CD14-positive monocyte (primary cell): ENCODE data around the gene SERPINB5. TPM values are rescaled to one million over a fixed set of nuclear protein-coding genes. Genes with fewer than 3 reads are reported as not detected.

Experiments used
- DNase-seq, 3 donors: peaks; one replicate each; pipeline ENCODE4 v3.0.0-alpha.2; 2011 to 2022
- H2AFZ ChIP-seq: 2 replicates; pipeline ENCODE4 v1.6.0; 2012; ENCODE audit warnings: mild to moderate bottlenecking, low read depth, low read length, inconsistent platforms; ENCODE audit not compliant: insufficient read depth, poor library complexity, severe bottlenecking
- H3K27ac ChIP-seq, 2 donors: 1 replicate in 1 of 2; 2 replicates in 1 of 2; pipeline ENCODE4 v1.5.1; 2012 to 2013; ENCODE audit warnings: low read length in 2 of 2, control low read depth in 1 of 2, inconsistent platforms in 1 of 2, low read depth in 1 of 2, mild to moderate bottlenecking in 1 of 2
- H3K27me3 ChIP-seq, 2 donors: one replicate each; pipeline versions ENCODE4 v1.6.0 to v1.6.1; 2011 to 2013; ENCODE audit warnings: low read length in 2 of 2; ENCODE audit not compliant: control insufficient read depth in 2 of 2, insufficient read depth in 2 of 2
- H3K36me3 ChIP-seq, 2 donors: replicated peaks in 1 of 2; 1 replicate in 1 of 2; 2 replicates in 1 of 2; pipeline versions ENCODE4 v1.5.1 to v1.6.1; 2012 to 2013; ENCODE audit warnings: low read length in 2 of 2, control low read depth in 1 of 2, inconsistent platforms in 1 of 2, mild to moderate bottlenecking in 1 of 2; ENCODE audit not compliant: insufficient read depth in 2 of 2, control insufficient read depth in 1 of 2
- H3K4me1 ChIP-seq, 2 donors: 1 replicate in 1 of 2; 2 replicates in 1 of 2; pipeline versions ENCODE4 v1.5.1 to v1.6.1; 2012 to 2013; ENCODE audit warnings: low read length in 2 of 2, control low read depth in 1 of 2, inconsistent platforms in 1 of 2, mild to moderate bottlenecking in 1 of 2, moderate library complexity in 1 of 2; ENCODE audit not compliant: insufficient read depth in 2 of 2, control insufficient read depth in 1 of 2
- H3K4me2 ChIP-seq: replicated peaks from 2 replicates; pipeline ENCODE3; 2012; ENCODE audit warnings: low read length, moderate library complexity, mild to moderate bottlenecking; ENCODE audit not compliant: poor library complexity, severe bottlenecking; ENCODE audit errors: extremely low read depth
- H3K4me3 ChIP-seq, 3 experiments: fragments of 200-600 bp in 1 of 3; sonication (generic) in 1 of 3; replicated peaks in 1 of 3; 1 replicate in 2 of 3; 2 replicates in 1 of 3; pipeline ENCODE4 v1.5.1; 2011 to 2013; ENCODE audit warnings: low read length in 3 of 3, mild to moderate bottlenecking in 3 of 3, control low read depth in 2 of 3, low read depth in 2 of 3, inconsistent platforms in 1 of 3, moderate library complexity in 1 of 3
- H3K79me2 ChIP-seq: 2 replicates; pipeline ENCODE4 v1.6.0; 2012; ENCODE audit warnings: mild to moderate bottlenecking, control low read depth, inconsistent platforms, low read length, moderate library complexity; ENCODE audit not compliant: insufficient read depth
- H3K9ac ChIP-seq: 2 replicates; pipeline ENCODE4 v1.6.0; 2017; ENCODE audit warnings: low read length, mild to moderate bottlenecking; ENCODE audit not compliant: insufficient read depth, poor library complexity, severe bottlenecking
- H3K9me3 ChIP-seq, 2 donors: replicated peaks in 1 of 2; 1 replicate in 1 of 2; 2 replicates in 1 of 2; pipeline versions ENCODE4 v1.5.1 to v1.6.1; 2012 to 2013; ENCODE audit warnings: low read length in 2 of 2, control low read depth in 1 of 2; ENCODE audit not compliant: control insufficient read depth in 1 of 2, insufficient read depth in 1 of 2
- H4K20me1 ChIP-seq: 2 replicates; pipeline ENCODE4 v1.6.0; 2012; ENCODE audit warnings: mild to moderate bottlenecking, low read length, control low read depth, moderate library complexity; ENCODE audit not compliant: insufficient read depth
- H3K27ac Mint-ChIP-seq, 7 donors: one replicate each; pipeline ENCODE4 v1.8.0; 2020; ENCODE audit warnings: mild to moderate bottlenecking in 7 of 7, mixed read lengths in 7 of 7, moderate library complexity in 6 of 7, inconsistent platforms in 2 of 7
- H3K27me3 Mint-ChIP-seq, 3 donors: one replicate each; pipeline ENCODE4 v1.8.0; 2021 to 2022; ENCODE audit warnings: low read depth in 3 of 3, mild to moderate bottlenecking in 3 of 3, mixed read lengths in 3 of 3, moderate library complexity in 3 of 3, inconsistent platforms in 1 of 3
- H3K36me3 Mint-ChIP-seq, 2 donors: one replicate each; pipeline ENCODE4 v1.8.0; 2020; ENCODE audit warnings: mixed read lengths in 2 of 2, inconsistent platforms in 1 of 2, mild to moderate bottlenecking in 1 of 2
- H3K4me1 Mint-ChIP-seq: one replicate; pipeline ENCODE4 v1.8.0; 2020; ENCODE audit warnings: mild to moderate bottlenecking, mixed read lengths
- H3K4me3 Mint-ChIP-seq, 2 donors: one replicate each; pipeline ENCODE4 v1.8.0; 2020; ENCODE audit warnings: mild to moderate bottlenecking in 2 of 2, mixed read lengths in 2 of 2, moderate library complexity in 1 of 2
- H3K9me3 Mint-ChIP-seq, 7 donors: one replicate each; pipeline ENCODE4 v1.8.0; 2020 to 2022; ENCODE audit warnings: mixed read lengths in 7 of 7, mild to moderate bottlenecking in 6 of 7, moderate library complexity in 6 of 7, inconsistent platforms in 2 of 7
- CTCF ChIP-seq: fragments of 200-600 bp; IDR thresholded peaks from one replicate; pipeline ENCODE4 v1.8.0; 2022; ENCODE audit warnings: antibody characterized with exemption, mild to moderate bottlenecking
- WGBS: methylation state at CpG from one replicate; pipeline ENCODE4 v1.1.5; 2013; ENCODE audit warnings: missing lambda C conversion rate; ENCODE audit not compliant: insufficient coverage; 5-methylcytosine and 5-hydroxymethylcytosine counted together
- intact Hi-C, 2 donors: fragments of 100-400 bp; cut with micrococcal nuclease; formaldehyde crosslinking; loops; one replicate each; pipeline versions ENCODE4 v1.15.0 to v1.15.1; 2023
- polyA plus RNA-seq, 3 donors: library from polyadenylated mRNA; depleted of rRNA in 1 of 3; unstranded in 2 of 3; stranded (reverse) in 1 of 3; fragments of 300-500 nt in 2 of 3; fragments of >200 nt in 1 of 3; fragmentation: Illumina TruSeq in 2 of 3; gene quantifications; 1 replicate in 2 of 3; 2 replicates in 1 of 3; pipeline ENCODE4 v1.2.3, GENCODE V29; 2012 to 2021

The SERPINB5 gene
- polyA plus RNA-seq, 3 donors, result not detected

- H3K9ac ChIP-seq, result no peak overlapping the region
- 100% methylated on average over 1 of the region's 1 CpG for WGBS
- no peaks in the 10 kb centered on the region for H3K4me1 ChIP-seq
- H2AFZ ChIP-seq, result no peak overlapping the region
- no peaks in the 10 kb centered on the region for H3K9me3 ChIP-seq
- no peaks in the 10 kb centered on the region for H3K27me3 ChIP-seq
- Mint-ChIP-seq H3K4me3 (no peak overlapping the region), H3K27ac (no peak overlapping the region), H3K27me3 (peaks cover 0 to 5% (median 2%) of the 10 kb centered on the region in 3 donors), H3K4me1 (no peaks in the 10 kb centered on the region), H3K9me3 (peaks cover 0 to 6% (median 3%) of the 10 kb centered on the region in 7 donors), H3K36me3 (no peaks in the 10 kb centered on the region)
- no peaks in the 10 kb centered on the region for H4K20me1 ChIP-seq
- intact Hi-C loops, result no loop called here
- no peaks in the 10 kb centered on the region for H3K79me2 ChIP-seq
- no peak overlapping the region for H3K27ac ChIP-seq
- H3K4me2 ChIP-seq, result no peak overlapping the region
- DNase-seq, result no peak
- H3K4me3 ChIP-seq, result no peak overlapping the region
- no peaks in the 10 kb centered on the region for H3K36me3 ChIP-seq
- TF ChIP-seq CTCF, result no peak
These were observed 16.3 kb upstream of the SERPINB5 start for GRCh38 chr18:63460414-63460813.

- Histone ChIP-seq H3K4me2 (no peak overlapping the region), H4K20me1 (no peaks in the 10 kb centered on the region), H3K4me3 (no peak overlapping the region), H3K36me3 (no peaks in the 10 kb centered on the region), H3K9ac (no peak overlapping the region), H3K27ac (no peak overlapping the region), H3K4me1 (no peaks in the 10 kb centered on the region), H3K27me3 (no peaks in the 10 kb centered on the region), H3K79me2 (no peaks in the 10 kb centered on the region), H2AFZ (no peak overlapping the region), H3K9me3 (no peaks in the 10 kb centered on the region)
- intact Hi-C loops, result no loop called here
- WGBS, result no CpG with 5 or more reads among the region's 2 CpGs
- Mint-ChIP-seq H3K4me1 (no peaks in the 10 kb centered on the region), H3K4me3 (no peak overlapping the region), H3K27me3 (peaks cover 0 to 5% (median 1%) of the 10 kb centered on the region in 3 donors), H3K9me3 (peaks cover 0 to 1% (median 0%) of the 10 kb centered on the region in 7 donors), H3K27ac (no peak overlapping the region), H3K36me3 (no peaks in the 10 kb centered on the region)
- DNase-seq, result no peak
- no peak for TF ChIP-seq CTCF
These were observed 12.3 kb upstream of the SERPINB5 start for GRCh38 chr18:63464434-63464833.
